H9 (cell line): ENCODE results near the gene NUDT21. TPM values are rescaled to one million over a fixed set of nuclear protein-coding genes. Genes with fewer than 3 reads are reported as not detected.

ENCODE experiments used
- DNase-seq: peaks from one replicate; pipeline ENCODE4 v3.0.0-alpha.2; 2017
- H2AFZ ChIP-seq: one replicate; pipeline ENCODE4 v1.6.1; 2013; ENCODE audit warnings: mild to moderate bottlenecking, low read length, control low read depth, moderate library complexity
- H2AK5ac ChIP-seq: 2 replicates; pipeline ENCODE4 v1.6.1; 2013; ENCODE audit warnings: low read length, control low read depth, mixed read lengths; ENCODE audit not compliant: insufficient read length
- H2BK120ac ChIP-seq: one replicate; pipeline ENCODE4 v1.6.1; 2013; ENCODE audit warnings: low read depth, mild to moderate bottlenecking, low read length, control low read depth, inconsistent platforms; ENCODE audit not compliant: poor library complexity, severe bottlenecking
- H2BK12ac ChIP-seq: 2 replicates; pipeline ENCODE4 v1.6.1; 2013; ENCODE audit warnings: low read length, control low read depth, mixed read lengths, low read depth; ENCODE audit not compliant: insufficient read length
- H2BK15ac ChIP-seq: 2 replicates; pipeline ENCODE4 v1.6.1; 2013; ENCODE audit warnings: low read depth, low read length, control low read depth
- H2BK20ac ChIP-seq: one replicate; pipeline ENCODE4 v1.6.1; 2013; ENCODE audit warnings: low read depth, mild to moderate bottlenecking, low read length, control low read depth, inconsistent platforms; ENCODE audit not compliant: poor library complexity, severe bottlenecking
- H2BK5ac ChIP-seq: 2 replicates; pipeline ENCODE4 v1.6.1; 2013; ENCODE audit warnings: low read length, control low read depth, mixed read lengths; ENCODE audit not compliant: insufficient read length
- H3K14ac ChIP-seq: 2 replicates; pipeline ENCODE4 v1.6.1; 2013; ENCODE audit warnings: low read length, control low read depth; ENCODE audit not compliant: insufficient read depth
- H3K18ac ChIP-seq: 2 replicates; pipeline ENCODE4 v1.6.1; 2013; ENCODE audit warnings: low read depth, mild to moderate bottlenecking, mixed read lengths, low read length, control low read depth; ENCODE audit not compliant: insufficient read length
- H3K23ac ChIP-seq: 2 replicates; pipeline ENCODE4 v1.6.1; 2013; ENCODE audit warnings: low read length, control low read depth, mixed read lengths, low read depth; ENCODE audit not compliant: insufficient read length
- H3K23me2 ChIP-seq: 2 replicates; pipeline ENCODE4 v1.6.1; 2013; ENCODE audit warnings: low read depth, mild to moderate bottlenecking, mixed read lengths, low read length, control low read depth; ENCODE audit not compliant: insufficient read length, poor library complexity, severe bottlenecking
- H3K27ac ChIP-seq: 2 replicates; pipeline ENCODE4 v1.5.1; 2013; ENCODE audit warnings: low read length, control low read depth, mixed read lengths, low read depth; ENCODE audit not compliant: insufficient read length
- H3K27me3 ChIP-seq: 2 replicates; pipeline ENCODE4 v1.6.1; 2013; ENCODE audit warnings: low read length, control low read depth, inconsistent platforms; ENCODE audit not compliant: insufficient read depth
- H3K4ac ChIP-seq: 2 replicates; pipeline ENCODE4 v1.6.1; 2013; ENCODE audit warnings: low read depth, mild to moderate bottlenecking, control low read depth, inconsistent platforms, low read length, moderate library complexity
- H3K4me1 ChIP-seq: 2 replicates; pipeline ENCODE4 v1.6.1; 2013; ENCODE audit warnings: low read length, control low read depth, inconsistent platforms; ENCODE audit not compliant: insufficient read depth
- H3K4me2 ChIP-seq: 2 replicates; pipeline ENCODE4 v1.6.1; 2013; ENCODE audit warnings: low read length, control low read depth, mixed read lengths; ENCODE audit not compliant: insufficient read length, insufficient read depth
- H3K56ac ChIP-seq: 2 replicates; pipeline ENCODE4 v1.6.1; 2013; ENCODE audit warnings: low read depth, mild to moderate bottlenecking, mixed read lengths, low read length, control low read depth; ENCODE audit not compliant: insufficient read length
- H3K79me1 ChIP-seq: 2 replicates; pipeline ENCODE4 v1.6.1; 2013; ENCODE audit warnings: low read depth, mild to moderate bottlenecking, moderate library complexity, low read length, control low read depth, inconsistent platforms; ENCODE audit not compliant: insufficient read depth, poor library complexity, severe bottlenecking
- H3K79me2 ChIP-seq: 2 replicates; pipeline ENCODE4 v1.6.1; 2013; ENCODE audit warnings: low read length, control low read depth, inconsistent platforms; ENCODE audit not compliant: insufficient read depth
- H3K9ac ChIP-seq: 2 replicates; pipeline ENCODE4 v1.6.1; 2013; ENCODE audit warnings: low read length, control low read depth, mixed read lengths; ENCODE audit not compliant: insufficient read length; ENCODE audit errors: extremely low read depth
- H3K9me3 ChIP-seq: one replicate; pipeline ENCODE4 v1.6.1; 2013; ENCODE audit warnings: low read depth, low read length, inconsistent platforms; ENCODE audit not compliant: control insufficient read depth
- H3T11ph ChIP-seq: one replicate; pipeline ENCODE4 v1.6.1; 2013; ENCODE audit warnings: mild to moderate bottlenecking, low read length, control low read depth, inconsistent platforms
- H4K20me1 ChIP-seq: one replicate; pipeline ENCODE4 v1.6.1; 2013; ENCODE audit not compliant: control insufficient read depth, insufficient read length, insufficient read depth
- H4K5ac ChIP-seq: 2 replicates; pipeline ENCODE4 v1.6.1; 2013; ENCODE audit warnings: low read depth, mild to moderate bottlenecking, mixed read lengths, low read length, control low read depth; ENCODE audit not compliant: insufficient read length
- H4K8ac ChIP-seq: replicated peaks from 2 replicates; pipeline ENCODE4 v1.6.1; 2013; ENCODE audit warnings: low read length, control low read depth, mixed read lengths, low read depth; ENCODE audit not compliant: insufficient read length
- H4K91ac ChIP-seq: 2 replicates; pipeline ENCODE4 v1.6.1; 2013; ENCODE audit warnings: low read depth, mild to moderate bottlenecking, moderate library complexity, mixed read lengths, low read length, control low read depth; ENCODE audit not compliant: insufficient read length
- H3K27ac Mint-ChIP-seq, 3 experiments: 2 replicates in 2 of 3; 3 replicates in 1 of 3; pipeline ENCODE4 v1.8.0; 2020 to 2021; ENCODE audit warnings: mixed read lengths in 3 of 3, mild to moderate bottlenecking in 1 of 3, moderate library complexity in 1 of 3
- H3K27me3 Mint-ChIP-seq: 2 replicates; pipeline ENCODE4 v1.8.0; 2021; ENCODE audit warnings: low read depth, mild to moderate bottlenecking, moderate library complexity, mixed read lengths
- H3K36me3 Mint-ChIP-seq, 3 experiments: 2 replicates in 2 of 3; 3 replicates in 1 of 3; pipeline ENCODE4 v1.8.0; 2020 to 2021; ENCODE audit warnings: low read depth in 3 of 3, mixed read lengths in 3 of 3; ENCODE audit not compliant: insufficient read depth in 1 of 3
- H3K4me1 Mint-ChIP-seq, 2 experiments: 2 replicates each; pipeline ENCODE4 v1.8.0; 2020; ENCODE audit warnings: mixed read lengths in 2 of 2
- H3K4me3 Mint-ChIP-seq, 2 experiments: 2 replicates in 1 of 2; 3 replicates in 1 of 2; pipeline ENCODE4 v1.8.0; 2020 to 2021; ENCODE audit warnings: mild to moderate bottlenecking in 2 of 2, mixed read lengths in 2 of 2, moderate library complexity in 1 of 2
- H3K9me3 Mint-ChIP-seq, 2 experiments: 2 replicates in 1 of 2; 3 replicates in 1 of 2; pipeline ENCODE4 v1.8.0; 2020; ENCODE audit warnings: mild to moderate bottlenecking in 2 of 2, mixed read lengths in 2 of 2, moderate library complexity in 1 of 2
- total RNA-seq: library from RNA; stranded (reverse); gene quantifications from 2 replicates; pipeline ENCODE4 v1.2.1, GENCODE V29; 2021
- TF ChIP-seq, protein P1 (sequence below): fragments of 200-600 bp; sonication (generic); conservative IDR thresholded peaks from 3 replicates; pipeline ENCODE4 v1.8.0; 2021; ENCODE audit warnings: antibody characterized with exemption, mild to moderate bottlenecking

Gene NUDT21
- total RNA-seq, 1 experiment from 2014 or later = 276 TPM

DNA sequence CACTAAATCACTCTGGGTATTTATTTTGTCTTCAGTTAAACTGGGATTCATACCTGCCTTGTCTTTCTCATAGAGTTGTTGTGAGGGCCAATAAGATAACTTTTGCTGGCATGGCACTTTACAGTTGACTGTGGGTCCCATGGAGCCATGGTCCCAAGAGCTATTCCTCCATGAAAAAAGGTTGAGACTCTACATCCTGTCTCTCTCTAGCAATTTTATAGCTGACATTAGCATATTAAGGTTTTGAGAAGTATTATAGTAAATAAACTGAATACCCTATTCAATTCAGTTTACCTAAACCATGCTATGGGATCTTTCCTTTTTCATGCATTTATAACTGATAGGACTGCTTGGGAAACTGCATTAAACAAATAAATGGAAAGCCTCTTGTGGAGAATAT lies 17.7 kb upstream of the NUDT21 start:
- Histone ChIP-seq H2BK120ac (no peak overlapping the region), H4K20me1 (no peaks in the 10 kb centered on the region), H2AFZ (no peak overlapping the region), H3K27ac (no peak overlapping the region), H4K91ac (no peak overlapping the region), H2BK20ac (no peak overlapping the region), H4K5ac (no peak overlapping the region), H3K4ac (no peak overlapping the region), H3K9ac (no peak overlapping the region), H3K14ac (no peak overlapping the region), H3K9me3 (no peaks in the 10 kb centered on the region), H4K8ac (no peak overlapping the region), H3K4me2 (no peak overlapping the region), H3K27me3 (no peaks in the 10 kb centered on the region), H3K23ac (no peak overlapping the region), H3K56ac (no peak overlapping the region), H2BK5ac (no peak overlapping the region), H2BK15ac (no peak overlapping the region), H2BK12ac (no peak overlapping the region), H3K79me2 (no peaks in the 10 kb centered on the region), H3K18ac (no peak overlapping the region), H3T11ph (no peak overlapping the region), H3K23me2 (no peaks in the 10 kb centered on the region), H2AK5ac (no peak overlapping the region), H3K79me1 (no peaks in the 10 kb centered on the region), H3K4me1 (no peaks in the 10 kb centered on the region)
- Mint-ChIP-seq H3K27me3 (no peaks in the 10 kb centered on the region), H3K9me3 (no peaks in the 10 kb centered on the region), H3K27ac (no peak overlapping the region), H3K4me3 (no peak overlapping the region), H3K4me1 (no peaks in the 10 kb centered on the region), H3K36me3 (peaks cover 41 to 98% (median 87%) of the 10 kb centered on the region in 3 experiments; a peak in 6 of 7 replicates)
- TF ChIP-seq, protein P1, sequence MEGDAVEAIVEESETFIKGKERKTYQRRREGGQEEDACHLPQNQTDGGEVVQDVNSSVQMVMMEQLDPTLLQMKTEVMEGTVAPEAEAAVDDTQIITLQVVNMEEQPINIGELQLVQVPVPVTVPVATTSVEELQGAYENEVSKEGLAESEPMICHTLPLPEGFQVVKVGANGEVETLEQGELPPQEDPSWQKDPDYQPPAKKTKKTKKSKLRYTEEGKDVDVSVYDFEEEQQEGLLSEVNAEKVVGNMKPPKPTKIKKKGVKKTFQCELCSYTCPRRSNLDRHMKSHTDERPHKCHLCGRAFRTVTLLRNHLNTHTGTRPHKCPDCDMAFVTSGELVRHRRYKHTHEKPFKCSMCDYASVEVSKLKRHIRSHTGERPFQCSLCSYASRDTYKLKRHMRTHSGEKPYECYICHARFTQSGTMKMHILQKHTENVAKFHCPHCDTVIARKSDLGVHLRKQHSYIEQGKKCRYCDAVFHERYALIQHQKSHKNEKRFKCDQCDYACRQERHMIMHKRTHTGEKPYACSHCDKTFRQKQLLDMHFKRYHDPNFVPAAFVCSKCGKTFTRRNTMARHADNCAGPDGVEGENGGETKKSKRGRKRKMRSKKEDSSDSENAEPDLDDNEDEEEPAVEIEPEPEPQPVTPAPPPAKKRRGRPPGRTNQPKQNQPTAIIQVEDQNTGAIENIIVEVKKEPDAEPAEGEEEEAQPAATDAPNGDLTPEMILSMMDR = no peak
- DNase-seq = no peak
